Left forelimb (tissue), 1 donor: ENCODE measurements around the gene CCDC142.
A peak's percentile ranks its signal among the peaks of the same experiment; 100 is the strongest.
"Not testable (repeated sequence)": the region's sequence is repeated elsewhere in the genome, so short reads cannot be mapped to it uniquely, and the experiment has no call there.

Experiments
- DNase-seq: peaks from one replicate; pipeline ENCODE4 v3.0.0-alpha.2; 2018; ENCODE audit warnings: low spot score

Gene CCDC142

DNA sequence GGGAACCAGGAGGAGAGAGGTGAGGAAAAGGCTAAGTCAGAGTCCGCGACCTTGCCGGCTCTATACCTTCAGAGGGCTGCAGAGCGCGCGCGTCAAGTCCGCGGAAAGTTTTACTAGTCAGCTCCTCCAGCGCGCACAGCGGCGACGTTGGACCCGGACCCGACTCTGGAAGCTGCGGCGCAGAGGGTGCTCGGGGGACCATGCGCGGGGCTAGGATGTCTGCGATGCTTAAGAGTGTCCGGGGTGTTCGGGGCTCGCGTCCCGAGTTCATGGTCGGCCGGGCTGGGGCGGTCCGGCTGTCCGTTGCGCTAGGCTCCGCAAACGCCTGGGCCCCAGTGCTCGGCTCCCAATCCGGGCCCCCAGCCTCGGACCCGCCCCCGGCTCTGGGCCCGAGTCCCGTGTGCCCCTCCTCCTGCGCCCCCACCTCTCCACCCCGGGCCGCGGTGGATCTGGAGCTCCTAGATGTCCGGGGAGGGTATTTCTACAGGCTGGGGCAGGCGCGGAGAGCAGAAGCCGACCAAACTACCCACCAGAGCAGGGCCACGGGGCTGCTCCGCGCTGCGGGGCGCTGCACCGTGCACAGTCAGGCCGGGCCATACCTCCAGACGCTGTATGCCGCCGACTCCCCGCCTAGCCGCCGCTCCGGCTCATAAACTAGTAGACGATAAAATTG, 16.6 kb upstream of the CCDC142 start, which contains the start of gene LBX2:
Gene LBX2 (minus strand): TSS at position 337 of the 673 bp plus-strand sequence. CDS start 66 bp downstream, at position 271.
- DNase-seq, result no peak

DNA sequence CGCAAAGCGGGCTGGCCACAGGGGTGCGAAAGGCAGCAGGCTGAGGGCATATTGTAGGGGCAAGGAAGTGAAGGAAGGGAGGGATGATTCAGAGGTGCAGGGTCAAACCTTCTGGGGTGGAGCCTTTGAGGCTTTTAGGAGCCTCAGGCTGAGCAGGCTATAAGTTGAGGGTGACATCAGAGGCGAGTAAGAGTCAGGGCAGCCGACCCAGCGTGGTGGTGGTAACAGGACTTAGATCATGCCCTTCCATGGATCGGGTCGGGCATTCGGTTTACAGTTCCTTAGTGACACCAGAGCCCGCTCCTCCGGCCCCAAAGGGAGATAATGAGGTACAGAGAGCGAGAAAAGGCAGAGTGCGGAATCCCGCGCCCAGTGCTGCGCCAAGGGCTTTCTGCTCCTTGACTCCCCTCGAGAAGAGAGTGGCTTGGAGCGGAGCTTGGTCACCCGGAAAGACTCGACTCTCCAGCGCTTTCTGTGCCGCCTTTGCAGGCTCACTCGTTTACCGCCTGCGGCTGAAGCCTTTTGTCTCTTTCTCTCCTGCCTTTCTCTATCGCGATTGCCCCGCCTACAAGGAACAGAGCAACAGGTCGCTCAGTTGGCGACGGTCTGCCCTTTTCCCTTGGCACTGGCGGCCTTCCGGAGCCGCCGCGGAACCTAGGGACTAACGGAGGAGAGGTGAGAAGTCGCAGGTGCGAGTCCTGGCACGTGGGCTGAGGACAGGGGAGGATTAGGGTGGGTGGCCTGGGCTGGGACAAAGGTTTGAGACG, 15.9 kb upstream of the CCDC142 start:
- DNase-seq, result no peak

DNA sequence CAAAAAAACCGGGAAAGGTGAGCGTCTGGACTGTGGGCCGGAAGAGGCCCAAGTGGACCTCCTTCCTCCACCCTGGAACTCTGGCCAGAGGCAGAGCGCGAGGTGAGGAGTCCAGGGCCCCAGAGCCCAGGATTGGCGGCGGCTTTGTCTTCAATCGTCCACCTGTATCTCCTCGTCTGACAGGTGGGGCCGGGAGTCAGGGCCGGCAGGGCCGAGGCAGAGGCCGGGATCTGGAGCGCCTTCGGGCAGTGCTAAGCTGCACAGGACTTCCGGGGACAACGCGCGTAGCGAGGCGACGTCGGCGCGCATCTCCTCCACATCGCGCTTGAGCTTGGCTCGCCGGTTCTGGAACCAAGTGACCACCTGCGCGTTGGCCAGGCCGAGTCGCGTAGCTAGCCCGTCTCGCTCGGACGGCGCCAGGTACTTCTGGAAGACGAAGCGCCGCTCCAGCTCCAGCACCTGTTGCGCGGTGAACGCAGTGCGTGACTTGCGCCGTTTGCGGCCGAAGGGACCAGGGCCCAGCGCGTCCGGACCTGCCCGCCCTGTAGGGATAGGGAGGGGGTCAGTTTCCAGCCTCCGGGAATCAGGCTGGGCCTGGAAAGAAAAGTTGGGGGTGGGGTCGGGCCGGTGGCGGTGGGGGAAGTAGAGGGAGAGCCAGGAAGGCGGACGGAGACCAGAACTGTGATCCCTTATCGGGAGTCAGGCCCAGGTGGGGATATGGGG, 15.1 kb upstream of the CCDC142 start:
- no peak for DNase-seq

DNA sequence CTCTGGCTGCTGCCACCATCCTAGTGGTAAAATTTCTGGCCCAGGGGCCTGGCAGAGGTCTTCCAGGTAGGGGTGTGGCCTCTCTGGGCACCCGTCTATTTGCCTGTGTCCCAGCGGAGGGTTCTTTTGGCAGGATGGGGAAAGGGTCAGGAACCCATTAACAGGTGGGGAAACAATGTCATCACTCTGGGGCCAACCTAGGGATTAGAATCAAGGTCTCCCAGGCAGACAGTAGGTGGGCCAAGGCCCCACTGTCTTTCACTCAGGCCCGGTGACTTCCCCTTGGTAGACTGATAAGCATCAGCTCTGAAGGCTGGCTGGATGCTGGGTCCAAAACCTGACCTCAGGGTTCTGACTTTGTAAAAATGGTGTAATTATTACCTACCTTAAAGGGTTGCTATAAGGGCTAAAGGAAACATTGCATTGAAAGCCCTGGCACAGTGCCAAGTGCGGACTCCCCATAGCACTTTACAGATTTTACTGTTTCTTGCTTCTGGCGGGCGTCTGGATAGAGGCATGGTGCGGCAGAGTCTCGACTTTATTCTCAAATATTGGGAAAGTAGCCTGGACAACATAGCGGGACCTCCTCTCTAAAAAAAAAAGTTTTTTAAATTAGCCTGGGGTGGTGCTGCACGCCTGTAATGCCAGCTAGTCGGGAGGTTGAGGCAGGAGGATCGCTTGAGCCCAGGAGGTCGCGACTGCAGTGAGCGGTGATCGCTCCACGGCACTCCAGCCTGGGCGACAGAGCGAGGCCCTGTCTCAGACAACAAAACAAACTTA, 14.4 kb upstream of the CCDC142 start:
- DNase-seq, result no peak

DNA sequence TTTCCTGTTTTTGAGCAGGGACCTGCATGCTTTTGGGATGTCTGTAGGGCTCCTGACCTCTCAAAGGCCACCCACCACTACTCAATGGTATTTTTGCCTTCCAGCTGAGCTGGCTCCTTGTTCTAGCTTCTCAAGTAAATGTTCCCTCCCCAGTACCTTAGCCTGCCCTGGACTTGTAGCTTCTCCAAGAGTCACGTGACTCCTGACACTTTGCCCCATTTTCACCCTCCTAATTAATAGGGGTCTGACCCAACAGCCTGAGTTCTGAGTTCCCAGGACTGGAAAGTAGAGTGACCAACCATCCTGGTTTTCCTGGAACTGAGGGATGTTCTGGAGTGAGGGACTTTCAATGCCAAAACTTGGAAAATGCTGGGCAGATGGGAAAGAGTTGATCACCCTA, 12.6 kb upstream of the CCDC142 start:
- no peak for DNase-seq

DNA sequence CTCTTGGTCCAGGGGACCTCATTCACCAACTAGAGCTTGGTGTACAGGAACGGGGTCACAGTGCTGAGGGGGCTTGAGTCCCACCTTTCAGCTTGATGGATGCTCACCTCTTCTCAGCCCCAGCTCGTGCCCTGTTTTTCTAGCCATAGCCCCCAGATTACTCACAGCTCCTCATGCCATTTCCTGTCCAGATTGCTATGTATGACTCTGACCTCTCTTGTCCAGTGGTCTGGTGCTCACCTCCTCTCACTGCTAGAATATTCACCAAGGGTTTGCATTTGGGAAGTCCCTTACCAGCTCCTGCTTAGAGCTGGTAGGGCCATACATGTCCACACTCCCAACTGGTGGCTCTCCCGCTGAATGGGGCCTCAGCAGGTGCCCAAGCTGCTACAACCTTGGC, 10.7 kb upstream of the CCDC142 start:
- no peak for DNase-seq

DNA sequence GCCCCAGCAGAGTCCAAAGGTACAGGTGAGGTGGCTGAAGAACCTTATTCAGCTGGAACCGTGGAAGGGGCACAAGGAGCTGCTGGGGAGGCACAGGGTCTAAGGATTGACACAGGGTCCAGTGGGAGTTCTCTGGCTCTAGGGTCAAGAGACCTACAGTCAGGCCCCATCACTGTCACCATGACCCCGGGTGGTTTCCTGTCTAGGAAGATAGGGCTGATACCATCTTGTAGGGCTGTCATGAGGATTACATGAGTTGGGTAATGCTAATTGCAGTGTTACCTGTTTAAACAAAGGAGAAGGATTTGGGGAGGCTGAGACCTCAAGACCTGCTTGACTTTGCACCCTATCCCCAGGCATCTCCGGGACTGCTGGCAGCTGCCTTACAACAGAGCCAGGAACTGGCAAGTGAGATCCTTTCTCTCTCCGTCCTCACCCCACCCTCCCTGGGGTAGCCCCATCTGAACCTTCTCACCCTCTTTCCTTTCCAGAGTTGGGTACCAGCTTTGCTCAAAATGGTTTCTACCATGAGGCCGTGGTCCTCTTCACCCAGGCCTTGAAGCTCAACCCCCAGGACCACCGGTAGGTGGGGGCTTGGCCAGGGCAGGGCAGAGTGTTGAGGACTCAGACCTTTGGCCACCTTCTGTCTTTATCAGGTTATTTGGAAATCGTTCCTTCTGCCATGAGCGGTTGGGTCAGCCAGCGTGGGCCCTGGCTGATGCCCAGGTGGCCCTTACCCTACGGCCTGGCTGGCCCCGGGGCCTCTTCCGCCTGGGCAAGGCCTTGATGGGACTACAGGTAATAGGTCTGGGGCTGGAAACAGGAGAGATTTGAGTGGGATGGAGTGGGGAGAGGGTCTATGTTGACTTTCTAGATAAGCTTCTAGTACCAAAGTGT, 9.1 kb upstream of the CCDC142 start:
- DNase-seq, result no peak

DNA sequence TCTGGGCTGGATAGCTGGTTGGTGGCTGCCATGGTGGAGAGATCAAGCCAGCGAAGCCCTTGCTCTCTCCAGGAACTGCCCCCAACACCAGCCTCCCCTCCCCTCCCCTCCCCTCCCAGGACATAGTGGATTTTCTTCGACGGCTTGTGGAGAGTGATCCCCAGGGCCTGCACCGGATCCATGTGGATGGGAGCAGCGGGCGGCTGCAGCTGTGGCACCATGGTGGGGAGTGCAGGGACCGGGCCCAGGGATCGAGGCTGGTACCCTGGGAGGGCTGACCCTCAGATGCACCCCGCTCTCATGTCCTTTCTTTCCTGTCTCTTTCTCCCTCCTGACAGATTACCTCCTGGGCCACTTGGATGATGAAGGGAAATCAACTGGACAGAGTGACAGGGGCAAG, 7.1 kb upstream of the CCDC142 start:
- DNase-seq, result no peak

DNA sequence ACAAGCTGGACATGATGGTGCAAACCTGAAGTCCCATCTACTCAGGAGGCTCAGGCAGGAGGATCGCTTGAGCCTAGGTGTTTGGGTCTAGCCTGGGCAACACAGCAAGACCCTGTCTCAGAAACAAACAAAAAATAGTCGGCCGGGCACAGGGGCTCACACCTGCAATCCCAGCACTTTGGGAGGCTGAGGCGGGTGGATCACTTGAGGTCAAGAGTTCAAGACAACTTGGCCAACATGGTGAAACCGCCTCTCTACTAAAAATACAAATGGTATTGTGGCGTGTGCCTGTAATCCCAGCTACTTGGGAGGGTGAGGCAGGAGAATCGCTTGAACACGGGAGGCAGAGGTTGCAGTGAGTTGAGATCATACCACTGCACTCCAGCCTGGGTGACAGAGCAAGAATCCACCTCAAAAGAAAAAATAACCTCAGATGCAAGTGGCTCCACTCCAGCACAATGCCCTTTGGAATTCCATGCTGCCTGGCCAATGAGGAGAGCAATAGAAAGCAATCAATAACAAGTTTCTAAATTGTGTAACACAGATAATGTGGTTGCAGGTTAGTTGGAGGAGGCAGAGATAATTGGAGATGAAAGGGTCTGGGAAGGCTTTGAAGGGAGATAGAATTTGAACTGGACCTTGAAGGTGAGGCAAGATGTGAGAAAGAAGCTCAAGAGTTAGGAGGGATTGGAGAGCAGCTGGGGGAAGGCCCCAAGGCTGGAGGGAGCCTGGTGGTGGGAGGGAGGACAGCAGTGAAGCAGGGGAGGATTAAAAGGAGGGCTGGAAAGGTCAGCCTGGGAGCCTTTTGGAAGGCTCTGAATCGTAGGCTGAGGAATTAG, 6.1 kb upstream of the CCDC142 start:
- DNase-seq, result no peak

DNA sequence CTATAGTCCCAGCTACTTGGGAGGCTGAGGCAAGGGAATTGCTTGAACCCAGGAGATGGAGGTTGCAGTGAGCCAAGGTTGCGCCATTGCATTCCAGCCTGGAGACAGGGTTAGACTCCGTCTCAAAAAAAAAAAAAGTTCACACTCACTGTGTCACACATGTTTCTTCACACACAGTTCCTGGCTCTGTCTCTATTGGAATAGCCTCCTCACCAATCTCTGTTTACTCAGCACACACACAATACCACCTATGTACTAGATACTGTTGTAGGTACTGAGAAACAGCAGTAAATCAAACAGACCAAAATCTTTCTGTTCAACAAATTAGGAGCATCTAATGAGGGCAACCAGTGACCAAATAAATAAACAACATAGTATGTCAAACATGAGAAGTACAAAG, 3.3 kb upstream of the CCDC142 start:
- no peak for DNase-seq

DNA sequence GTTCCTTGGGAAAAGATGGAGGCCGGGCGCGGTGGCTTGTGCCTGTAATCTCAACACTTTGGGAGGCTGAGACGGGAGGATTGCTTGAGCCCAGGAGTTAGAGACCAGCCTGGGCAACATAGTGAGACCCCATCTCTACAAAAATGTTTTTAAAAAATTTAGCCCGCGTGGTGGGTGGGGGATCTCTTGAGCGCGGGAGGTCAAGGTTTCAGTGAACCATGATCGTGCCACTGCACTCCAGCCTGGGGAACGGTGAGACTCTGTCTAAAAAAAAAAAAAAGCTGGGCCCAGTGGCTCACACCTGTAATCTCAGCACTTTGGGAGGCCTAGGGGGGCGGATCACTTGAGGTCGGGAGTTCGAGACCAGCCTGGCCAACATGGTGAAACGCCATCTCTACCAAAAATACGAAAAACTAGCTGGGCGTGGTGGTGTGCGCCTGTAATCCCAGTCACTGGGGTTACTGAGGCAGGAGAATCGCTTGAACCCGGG, 922 bp upstream of the CCDC142 start:
- not testable (repeated sequence) for DNase-seq

DNA sequence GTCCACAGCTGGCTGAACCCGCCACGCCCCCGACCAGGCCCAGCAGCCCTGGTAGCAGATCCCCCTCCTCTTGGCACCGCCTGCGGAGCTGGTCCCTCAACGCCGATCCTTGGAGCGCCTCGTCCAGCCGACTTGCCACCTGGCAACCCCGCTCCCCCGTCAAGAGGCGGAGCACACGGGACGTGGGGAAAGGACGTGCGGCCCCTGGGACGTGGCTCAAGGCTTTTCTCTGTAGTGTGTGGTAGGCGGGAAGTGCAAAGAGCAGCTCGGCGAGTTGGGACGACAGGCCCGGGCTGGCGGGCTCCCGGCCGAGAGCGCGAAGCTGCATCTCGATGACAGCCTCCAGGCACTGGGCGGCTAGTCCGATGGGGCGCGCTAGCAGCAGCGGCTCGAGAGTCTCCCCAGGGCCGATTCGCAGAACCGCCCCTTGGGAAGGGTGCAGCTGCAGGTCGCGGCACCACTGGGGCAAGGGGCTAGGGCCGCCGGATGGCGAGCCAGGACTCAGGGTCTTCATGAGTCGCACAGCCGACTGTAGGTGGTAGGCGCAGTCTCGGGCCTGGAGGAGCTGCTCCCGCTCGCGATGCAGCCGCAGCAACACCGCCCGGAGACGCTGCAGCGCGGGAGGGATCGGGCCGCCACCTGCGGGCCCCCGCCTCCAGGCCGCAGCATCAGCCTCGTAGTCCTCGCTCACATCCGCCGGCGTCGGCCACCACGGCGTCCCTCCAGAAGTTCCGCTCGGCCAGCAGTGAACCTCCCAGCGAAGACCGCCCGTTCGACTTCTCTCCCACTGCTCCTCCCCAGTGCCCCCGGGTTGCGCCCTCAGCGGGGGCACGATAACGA, 617 bp downstream of the CCDC142 start:
- DNase-seq, result no peak

DNA sequence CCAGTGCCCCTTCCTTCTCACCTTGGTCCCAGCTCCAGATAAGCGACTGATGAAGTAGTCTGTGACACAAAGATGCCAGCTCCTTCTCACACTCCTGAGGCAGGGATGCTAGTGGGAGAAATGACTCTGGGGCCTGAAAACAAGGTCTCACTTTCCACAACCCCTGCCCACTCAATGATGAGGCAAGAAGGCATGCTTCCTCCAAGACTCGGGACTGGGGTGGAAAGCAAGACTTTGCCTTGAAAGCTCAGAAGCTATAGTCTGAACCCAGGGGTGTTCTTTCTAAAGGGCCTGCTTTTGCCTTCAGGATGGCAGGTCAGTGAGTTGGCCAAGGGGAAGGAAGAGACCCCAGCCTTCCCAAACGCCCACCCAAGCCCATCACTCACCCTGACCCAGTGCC, 1.4 kb downstream of the CCDC142 start:
- no peak for DNase-seq

DNA sequence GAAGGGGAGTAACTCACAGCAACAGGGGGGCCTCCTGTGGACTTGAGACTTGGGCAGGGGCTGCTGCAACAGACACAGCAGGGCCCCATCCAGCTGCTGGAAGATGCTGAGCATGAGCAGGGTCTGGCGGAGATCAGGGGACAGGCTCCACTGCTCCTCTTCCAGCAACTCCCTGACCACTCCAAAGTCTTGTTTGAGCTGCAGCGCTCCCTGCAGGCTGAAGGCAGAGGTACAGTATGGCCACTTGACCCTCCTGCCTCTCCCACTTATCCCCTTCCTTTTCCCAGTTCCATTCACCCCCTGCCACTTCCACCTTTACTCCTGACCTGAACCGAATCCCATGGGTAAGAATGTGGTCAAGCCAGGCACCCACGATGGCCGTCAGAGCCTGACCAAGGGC, 7.9 kb downstream of the CCDC142 start:
- DNase-seq, result no peak

DNA sequence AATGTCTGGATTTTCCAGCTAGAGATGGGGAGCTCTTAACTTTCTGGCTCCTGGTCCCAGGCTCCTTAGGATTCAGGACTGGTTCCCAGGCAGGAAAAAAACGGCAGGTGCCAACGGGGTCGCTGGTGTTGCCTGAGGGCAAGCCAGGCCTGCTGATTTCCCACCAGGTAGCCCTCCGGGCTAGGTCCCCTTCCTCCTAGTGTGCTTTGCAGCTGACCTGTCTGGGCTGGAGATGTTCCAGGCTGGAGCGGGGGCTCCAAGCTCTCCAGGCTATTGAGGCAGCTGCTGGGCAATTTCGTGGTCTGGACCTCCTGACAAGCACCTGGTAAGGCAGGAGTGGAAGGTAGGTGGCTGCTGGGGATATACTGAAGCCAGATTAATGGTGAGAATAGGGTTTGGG, 8.3 kb downstream of the CCDC142 start:
- DNase-seq, result no peak

DNA sequence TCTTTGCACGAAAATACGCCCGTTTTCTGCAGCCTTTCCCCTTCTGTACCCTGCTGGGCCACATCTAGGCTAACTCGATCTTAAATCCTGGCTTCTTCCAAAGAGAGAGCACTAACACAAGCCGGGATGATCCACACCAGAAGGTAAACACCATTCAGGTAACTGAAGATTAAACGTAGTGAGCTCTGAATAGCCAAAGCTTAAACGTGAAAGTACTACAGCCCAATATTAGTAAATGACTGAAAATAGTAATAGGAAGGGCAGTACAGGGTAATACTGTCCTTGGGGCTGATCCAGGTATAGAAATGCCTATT, 9.9 kb downstream of the CCDC142 start:
- no peak for DNase-seq

DNA sequence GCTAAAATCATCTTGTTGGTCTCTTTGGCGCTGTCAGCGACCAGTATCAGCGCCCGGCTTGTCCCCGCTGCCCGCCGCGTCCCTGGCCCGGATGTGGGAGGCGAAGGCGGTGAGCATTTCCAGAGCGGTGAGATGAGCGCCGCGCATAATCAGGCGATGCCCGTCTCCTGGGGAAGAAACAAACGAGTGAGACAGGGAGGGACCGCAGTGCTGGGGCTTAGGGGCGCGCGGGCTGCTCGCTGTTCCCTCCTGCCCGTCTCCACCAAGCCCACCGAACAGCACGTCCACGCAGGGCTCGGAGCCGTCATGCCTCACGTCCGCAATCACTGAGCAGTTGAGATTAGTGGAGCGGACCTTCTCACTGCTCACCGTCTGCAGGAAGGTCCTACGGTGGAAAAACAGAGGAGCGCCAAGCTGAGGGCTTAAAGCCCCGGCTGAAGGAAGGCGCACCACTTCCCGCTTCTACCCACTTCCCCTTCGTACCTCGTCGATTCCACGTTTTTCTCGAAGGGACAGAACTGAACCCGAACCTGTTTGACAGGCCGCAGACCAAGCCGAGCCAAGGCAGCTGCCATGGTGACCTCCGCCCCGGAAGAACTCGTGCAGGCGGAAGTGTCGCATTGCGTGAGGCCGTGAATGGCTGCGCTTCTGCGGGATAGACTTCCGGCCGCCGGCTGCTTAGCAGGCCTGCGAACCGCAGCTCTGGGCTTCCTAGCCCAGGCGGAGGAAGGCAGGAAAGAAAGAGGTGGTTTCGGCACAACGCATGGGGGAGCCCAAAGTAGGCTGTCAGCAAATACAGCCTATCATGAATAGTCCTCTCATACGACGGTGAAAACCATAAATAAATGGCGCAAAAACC, 10.5 kb downstream of the CCDC142 start, which contains the start of gene MRPL53:
Gene MRPL53 (minus strand): TSS at position 595 of the 859 bp plus-strand sequence. CDS start 20 bp downstream, at position 575.
- DNase-seq, result peak; percentile 97
